Neural cell (in vitro differentiated cells): ENCODE measurements around the gene BSCL2.

Source experiments
- CTCF ChIP-seq: fragments of 450-650 bp; IDR thresholded peaks from 2 replicates; pipeline ENCODE4 v1.5.1; 2014; ENCODE audit warnings: antibody characterized with exemption, mild to moderate bottlenecking, moderate library complexity; ENCODE audit not compliant: poor library complexity, severe bottlenecking
- MXI1 ChIP-seq: fragments of 450-650 bp; conservative IDR thresholded peaks from 2 replicates; pipeline ENCODE4 v1.6.1; 2014; ENCODE audit warnings: antibody characterized with exemption, mild to moderate bottlenecking; ENCODE audit not compliant: poor library complexity, severe bottlenecking
- POLR2AphosphoS5 ChIP-seq: IDR thresholded peaks from 2 replicates; pipeline ENCODE4 v1.6.1; 2012
- TAF1 ChIP-seq: IDR thresholded peaks from 2 replicates; pipeline ENCODE4 v1.6.1; 2012; ENCODE audit warnings: low read depth

- TF ChIP-seq TAF1 (no peak), MXI1 (no peak), CTCF (no peak), POLR2AphosphoS5 (no peak)
These were observed 20.6 kb upstream of the BSCL2 start for GRCh38 chr11:62727872-62728170.
